Esophagus squamous epithelium (tissue), 5 donors: Measurements from ENCODE around the gene CYREN. TPM values are rescaled to one million over a fixed set of nuclear protein-coding genes. Genes with fewer than 3 reads are reported as not detected.

ENCODE experiments used
- DNase-seq: peaks from one replicate; lab custom pipeline; 2025; lab: John Stamatoyannopoulos, UW
- H3K27ac ChIP-seq, 4 donors: fragments of 200-600 bp; sonication (generic); one replicate each; pipeline ENCODE4 v1.5.1; 2016 to 2019; ENCODE audit warnings: mild to moderate bottlenecking in 1 of 4
- H3K27me3 ChIP-seq, 4 donors: fragments of 200-600 bp; sonication (generic); 1 replicate in 3 of 4; 2 replicates in 1 of 4; pipeline versions ENCODE4 v1.5.1 to v1.6.0; 2017 to 2021; ENCODE audit warnings: antibody characterized with exemption in 1 of 4
- H3K36me3 ChIP-seq, 3 donors: fragments of 200-600 bp; sonication (generic); one replicate each; pipeline ENCODE4 v1.5.1; 2016 to 2019
- H3K4me1 ChIP-seq, 3 donors: fragments of 200-600 bp; sonication (generic); one replicate each; pipeline ENCODE4 v1.5.1; 2017 to 2019
- H3K4me3 ChIP-seq, 4 donors: fragments of 200-600 bp; sonication (generic); 1 replicate in 3 of 4; 2 replicates in 1 of 4; pipeline ENCODE4 v1.5.1; 2016 to 2019; ENCODE audit warnings: mild to moderate bottlenecking in 2 of 4, moderate library complexity in 1 of 4
- H3K9me3 ChIP-seq, 3 donors: fragments of 200-600 bp; sonication (generic); one replicate each; pipeline ENCODE4 v1.5.1; 2016 to 2019
- POLR2A ChIP-seq, 4 donors: fragments of 450-650 bp; IDR thresholded peaks; one replicate each; pipeline ENCODE4 v1.6.1; 2017; ENCODE audit warnings: antibody characterized with exemption in 4 of 4, mild to moderate bottlenecking in 4 of 4, moderate library complexity in 3 of 4
- WGBS, 2 donors: methylation state at CpG; one replicate each; pipeline ENCODE4 v1.1.5; 2018; 5-methylcytosine and 5-hydroxymethylcytosine counted together
- intact Hi-C: fragments of 100-400 bp; cut with DNase I; formaldehyde crosslinking; loops from one replicate; pipeline ENCODE4 v1.15.0; 2022
- total RNA-seq, 4 donors: library from RNA; depleted of rRNA; stranded (reverse); fragments of >200 nt; gene quantifications; one replicate each; pipeline ENCODE4 v1.1.0, GENCODE V29; 2016
- TF ChIP-seq, protein P1 (sequence below), 6 experiments: fragments of 450-650 bp in 4 of 6; fragments of 200-600 bp in 2 of 6; sonication (generic) in 2 of 6; IDR thresholded peaks; one replicate each; pipeline ENCODE4 v1.5.1; 2016 to 2019; ENCODE audit warnings: antibody characterized with exemption in 6 of 6, mild to moderate bottlenecking in 4 of 6, moderate library complexity in 4 of 6
- donor health status: DM: yes; HTN: yes; CAD: no.

CYREN gene
- total RNA-seq, 4 donors from 2014 or later = 19.0 to 53.8 (median 35.4) TPM

DNA sequence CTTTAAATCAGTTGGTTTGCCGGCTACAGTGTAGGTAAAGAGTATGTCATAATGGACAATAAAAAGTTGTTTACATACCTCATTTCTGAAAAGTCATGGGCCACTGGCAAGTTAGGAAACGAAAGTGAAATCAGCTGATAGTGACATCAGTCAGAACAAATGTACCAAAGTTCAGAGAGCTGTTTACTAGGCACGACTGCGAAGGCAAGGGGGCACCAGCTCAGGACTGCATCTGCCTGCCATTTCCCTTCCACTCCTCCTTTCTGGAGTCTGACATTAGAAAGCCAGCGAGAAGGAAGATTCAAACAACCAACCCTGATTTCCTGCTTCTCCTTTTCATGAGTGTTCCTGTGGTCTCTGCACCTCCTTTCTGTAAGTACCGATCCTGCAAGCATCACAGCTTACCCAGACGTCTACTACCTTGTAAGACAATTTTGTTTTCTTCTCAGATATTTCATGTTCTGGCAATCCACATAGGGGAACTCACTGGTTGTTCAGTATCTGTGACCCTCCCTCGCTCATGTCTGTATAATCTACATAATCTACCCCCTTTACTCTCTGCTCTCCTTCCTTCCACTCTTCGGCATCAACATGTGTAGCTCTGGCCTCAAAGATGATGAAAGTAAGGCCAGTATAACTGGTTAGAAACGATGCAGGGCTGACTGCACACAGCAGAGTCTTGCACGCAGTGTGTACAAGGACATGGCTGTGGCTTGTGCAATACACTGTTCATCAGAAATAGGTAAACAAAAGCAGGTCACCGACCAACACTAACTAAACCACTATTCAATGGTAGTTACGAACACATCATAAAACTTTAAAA is 22.4 kb downstream of the CYREN start, which contains the start of gene TMEM140:
TMEM140 (plus strand) TSS at position 174 of the 823 bp plus-strand sequence. CDS start 16,370 bp downstream, outside the sequence.
- WGBS, 2 donors = 8 to 15% methylated on average over 13 of the region's 13 CpGs

GRCh38 chr7:135147341-135147898 is 23.1 kb downstream of the CYREN start:
- Histone ChIP-seq H3K27me3 (no peaks in the 10 kb centered on the region), H3K4me3 (peak overlapping the region; percentile 29 to 74 (median 49)), H3K36me3 (no peaks in the 10 kb centered on the region), H3K4me1 (peaks cover 10 to 50% (median 18%) of the 10 kb centered on the region in 3 donors), H3K27ac (peak overlapping the region; percentile 86 to 97 (median 91)), H3K9me3 (no peaks in the 10 kb centered on the region)
- TF ChIP-seq, protein P1, sequence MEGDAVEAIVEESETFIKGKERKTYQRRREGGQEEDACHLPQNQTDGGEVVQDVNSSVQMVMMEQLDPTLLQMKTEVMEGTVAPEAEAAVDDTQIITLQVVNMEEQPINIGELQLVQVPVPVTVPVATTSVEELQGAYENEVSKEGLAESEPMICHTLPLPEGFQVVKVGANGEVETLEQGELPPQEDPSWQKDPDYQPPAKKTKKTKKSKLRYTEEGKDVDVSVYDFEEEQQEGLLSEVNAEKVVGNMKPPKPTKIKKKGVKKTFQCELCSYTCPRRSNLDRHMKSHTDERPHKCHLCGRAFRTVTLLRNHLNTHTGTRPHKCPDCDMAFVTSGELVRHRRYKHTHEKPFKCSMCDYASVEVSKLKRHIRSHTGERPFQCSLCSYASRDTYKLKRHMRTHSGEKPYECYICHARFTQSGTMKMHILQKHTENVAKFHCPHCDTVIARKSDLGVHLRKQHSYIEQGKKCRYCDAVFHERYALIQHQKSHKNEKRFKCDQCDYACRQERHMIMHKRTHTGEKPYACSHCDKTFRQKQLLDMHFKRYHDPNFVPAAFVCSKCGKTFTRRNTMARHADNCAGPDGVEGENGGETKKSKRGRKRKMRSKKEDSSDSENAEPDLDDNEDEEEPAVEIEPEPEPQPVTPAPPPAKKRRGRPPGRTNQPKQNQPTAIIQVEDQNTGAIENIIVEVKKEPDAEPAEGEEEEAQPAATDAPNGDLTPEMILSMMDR (IDR thresholded peaks at IDR 0.05) = no peak
- TF ChIP-seq POLR2A (IDR thresholded peaks at IDR 0.05) = no peak
- DNase-seq = no peak
- 10 to 23% methylated on average over 6 of the region's 6 CpGs for WGBS, 2 donors
- intact Hi-C loops = no loop called here

More for the DNA sequence above, 22.4 kb downstream of the CYREN start, which contains the start of gene TMEM140:
- H3K36me3 ChIP-seq = no peaks in the 10 kb centered on the region
- TF ChIP-seq POLR2A (IDR thresholded peaks at IDR 0.05) = peak in 2 of 4 donors; percentile 43 to 87
- TF ChIP-seq, protein P1 (IDR thresholded peaks at IDR 0.05) = peak in 3 of 6 experiments; percentile 9 to 20 (median 10)
- H3K9me3 ChIP-seq = no peaks in the 10 kb centered on the region
- no peaks in the 10 kb centered on the region for H3K27me3 ChIP-seq
- H3K27ac ChIP-seq = peak within 1 kb of the TSS; percentile 86 to 97 (median 91)
- intact Hi-C loops = no loop called here
- H3K4me3 ChIP-seq = peak within 1 kb of the TSS; percentile 29 to 74 (median 49)
- peaks cover 10 to 50% (median 18%) of the 10 kb centered on the region in 3 donors for H3K4me1 ChIP-seq
- no peak for DNase-seq

DNA sequence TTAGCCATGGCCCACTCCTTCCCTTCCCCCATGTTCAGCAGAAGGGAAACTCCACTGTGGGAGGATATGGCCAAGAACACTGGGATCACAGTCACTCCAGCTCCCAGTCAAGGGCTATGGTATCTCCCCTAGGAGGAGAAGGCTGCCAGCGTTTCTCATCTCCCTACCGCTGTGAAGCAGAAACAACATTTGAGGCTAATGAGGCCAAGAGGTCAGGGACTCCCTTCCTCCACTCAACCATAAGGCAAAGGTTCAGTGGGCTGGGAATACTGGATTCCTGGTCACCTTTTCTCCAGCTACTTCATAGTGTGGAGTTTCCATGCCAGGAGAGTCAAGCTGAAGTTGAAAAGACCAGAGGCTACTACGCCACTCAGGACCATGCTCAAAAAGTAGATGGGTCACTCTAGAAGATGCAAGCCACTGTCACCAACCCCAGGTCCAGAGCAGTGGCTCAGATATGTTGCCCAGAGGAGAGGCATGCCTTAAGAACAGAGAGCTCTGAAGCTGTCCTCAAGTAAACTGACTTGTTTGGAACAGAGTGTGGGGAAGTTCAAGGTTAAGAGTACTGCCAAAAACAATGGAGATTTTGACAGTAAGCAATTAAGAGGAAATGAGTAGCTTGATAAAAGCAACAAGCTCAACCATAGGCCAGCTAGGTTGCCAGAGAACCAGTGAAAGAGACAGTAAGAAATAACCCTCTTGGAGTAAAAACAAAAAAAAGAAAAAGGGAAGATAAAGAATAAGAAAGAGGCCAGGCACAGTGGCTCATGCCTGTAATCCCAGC is 26.4 kb downstream of the CYREN start:
- no peaks in the 10 kb centered on the region for H3K27me3 ChIP-seq
- 87 to 100% methylated on average over 1 to 3 of the region's 3 CpGs for WGBS, 2 donors
- peak overlapping the region in 2 of 4 donors; percentile 7 to 12 for H3K27ac ChIP-seq
- H3K4me1 ChIP-seq = peaks cover 9 to 28% (median 10%) of the 10 kb centered on the region in 3 donors
- no peaks in the 10 kb centered on the region for H3K36me3 ChIP-seq
- intact Hi-C loops = no loop called here
- H3K4me3 ChIP-seq = no peak overlapping the region
- DNase-seq = no peak
- TF ChIP-seq, protein P1 (IDR thresholded peaks at IDR 0.05) = no peak
- TF ChIP-seq POLR2A (IDR thresholded peaks at IDR 0.05) = no peak
- H3K9me3 ChIP-seq = no peaks in the 10 kb centered on the region

DNA sequence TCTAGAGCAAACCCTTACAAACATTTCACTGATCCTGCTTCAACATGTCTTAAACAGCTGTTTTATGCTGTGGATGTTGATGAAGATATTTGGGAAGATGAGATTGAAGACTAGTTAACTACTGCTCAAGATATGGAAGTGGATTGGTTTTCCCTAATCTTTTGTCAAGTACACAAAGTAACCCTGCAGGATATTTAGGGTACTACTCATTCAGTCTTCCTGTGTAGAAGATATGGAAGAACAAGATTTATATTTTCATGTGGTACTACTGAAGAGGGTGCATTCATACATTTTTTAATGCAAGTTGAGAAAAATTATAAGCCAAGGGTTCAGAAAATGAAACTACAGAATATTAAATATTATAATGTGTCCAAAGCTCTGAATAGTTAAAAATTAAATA is 40.9 kb downstream of the CYREN start:
- TF ChIP-seq POLR2A (IDR thresholded peaks at IDR 0.05) = no peak
- TF ChIP-seq, protein P1 (IDR thresholded peaks at IDR 0.05) = no peak
- Histone ChIP-seq H3K4me3 (no peak overlapping the region), H3K36me3 (no peaks in the 10 kb centered on the region), H3K4me1 (no peaks in the 10 kb centered on the region), H3K27ac (no peak overlapping the region), H3K27me3 (no peaks in the 10 kb centered on the region), H3K9me3 (peaks cover 0 to 4% (median 4%) of the 10 kb centered on the region in 3 donors)
- DNase-seq = no peak
- intact Hi-C loops = no loop called here
